ENCODE data around the gene GPSM3. TPM values are rescaled to one million over a fixed set of nuclear protein-coding genes. Genes with fewer than 3 reads are reported as not detected.

GPSM3 gene
- total RNA-seq, 1 donor from 2014 or later, result 0.79 TPM

GRCh38 chr6:32175711-32176475 lies 16.6 kb downstream of the GPSM3 start, which contains the start of gene AGPAT1:
AGPAT1 (minus strand) TSS chr6:32176084; CDS start chr6:32171496, 4,588 bp downstream.
- peaks cover 3% of the 10 kb centered on the region for H3K36me3 ChIP-seq (ENCODE audit: control insufficient read depth, insufficient read depth, low read length)
- TF ChIP-seq CTCF (IDR thresholded peaks at IDR 0.05; ENCODE audit: insufficient read depth, low read length, severe bottlenecking), result no peak
- peak within 1 kb of the TSS; percentile 73 for H3K4me3 ChIP-seq (ENCODE audit: low read depth, low read length)
- DNase-seq (ENCODE audit: low read depth), result peak; percentile 89
- H3K27me3 ChIP-seq (ENCODE audit: control insufficient read depth, insufficient read depth, low read length), result no peaks in the 10 kb centered on the region
- no peak for FAIRE-seq

GRCh38 chr6:32175322-32175710 lies 17.1 kb downstream of the GPSM3 start:
- no peak for DNase-seq (ENCODE audit: low read depth)
- no peaks in the 10 kb centered on the region for H3K27me3 ChIP-seq (ENCODE audit: control insufficient read depth, insufficient read depth, low read length)
- no peak for TF ChIP-seq CTCF (IDR thresholded peaks at IDR 0.05; ENCODE audit: insufficient read depth, low read length, severe bottlenecking)
- no peak for FAIRE-seq
- H3K4me3 ChIP-seq (ENCODE audit: low read depth, low read length), result peak overlapping the region; percentile 73
- H3K36me3 ChIP-seq (ENCODE audit: control insufficient read depth, insufficient read depth, low read length), result peaks cover 8% of the 10 kb centered on the region

GRCh38 chr6:32174416-32174815 lies 18.0 kb downstream of the GPSM3 start:
- DNase-seq (ENCODE audit: low read depth) (no peak), FAIRE-seq (no peak)
- H3K27me3 ChIP-seq (ENCODE audit: control insufficient read depth, insufficient read depth, low read length), result no peaks in the 10 kb centered on the region
- H3K36me3 ChIP-seq (ENCODE audit: control insufficient read depth, insufficient read depth, low read length), result peaks cover 13% of the 10 kb centered on the region
- no peak overlapping the region for H3K4me3 ChIP-seq (ENCODE audit: low read depth, low read length)
- TF ChIP-seq CTCF (IDR thresholded peaks at IDR 0.05; ENCODE audit: insufficient read depth, low read length, severe bottlenecking), result no peak

GRCh38 chr6:32173051-32173727 lies 19.3 kb downstream of the GPSM3 start:
- peaks cover 13% of the 10 kb centered on the region for H3K36me3 ChIP-seq (ENCODE audit: control insufficient read depth, insufficient read depth, low read length)
- no peaks in the 10 kb centered on the region for H3K27me3 ChIP-seq (ENCODE audit: control insufficient read depth, insufficient read depth, low read length)
- no peak for TF ChIP-seq CTCF (IDR thresholded peaks at IDR 0.05; ENCODE audit: insufficient read depth, low read length, severe bottlenecking)
- DNase-seq (ENCODE audit: low read depth) (no peak), FAIRE-seq (no peak)
- H3K4me3 ChIP-seq (ENCODE audit: low read depth, low read length), result no peak overlapping the region

- DNase-seq (ENCODE audit: low read depth) (no peak), FAIRE-seq (no peak)
- TF ChIP-seq CTCF (IDR thresholded peaks at IDR 0.05; ENCODE audit: insufficient read depth, low read length, severe bottlenecking), result no peak
- Histone ChIP-seq H3K36me3 (ENCODE audit: control insufficient read depth, insufficient read depth, low read length) (peaks cover 15% of the 10 kb centered on the region), H3K4me3 (ENCODE audit: low read depth, low read length) (no peak overlapping the region), H3K27me3 (ENCODE audit: control insufficient read depth, insufficient read depth, low read length) (no peaks in the 10 kb centered on the region)
These were observed 21.2 kb downstream of the GPSM3 start for GRCh38 chr6:32171234-32171633.
